ENCODE results near the gene MCM7.
A peak's percentile ranks its signal among the peaks of the same experiment; 100 is the strongest.

The MCM7 gene

DNA sequence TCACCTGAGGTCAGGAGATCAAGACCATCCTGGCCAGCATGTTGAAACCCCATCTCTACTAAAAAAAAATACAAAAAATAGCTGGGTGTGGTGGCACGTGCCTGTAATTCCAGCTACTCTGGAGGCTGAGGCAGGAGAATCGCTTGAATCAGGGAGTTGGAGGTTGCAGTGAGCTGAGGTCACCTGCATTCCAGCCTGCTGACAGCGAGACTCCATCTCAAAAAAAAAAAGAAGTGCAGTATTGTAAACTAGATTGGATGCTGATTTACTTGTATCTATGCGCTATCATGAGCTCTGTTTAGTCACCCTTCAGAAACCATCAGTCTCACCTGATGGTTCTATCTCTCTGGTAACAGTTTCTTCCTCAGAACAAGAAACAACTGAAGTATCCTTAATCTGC lies 37.8 kb downstream of the MCM7 start:
- no peaks in the 10 kb centered on the region for H3K4me1 ChIP-seq (ENCODE audit: control insufficient read depth in 2 of 2, insufficient read depth in 1 of 2, low read depth in 1 of 2, low read length in 2 of 2)
- no peak overlapping the region for H4K91ac ChIP-seq (ENCODE audit: low read depth, low read length, poor library complexity)
- peaks cover 0 to 7% of the 10 kb centered on the region in 2 donors for H3K9me3 ChIP-seq (replicated peaks in 1 of 2; ENCODE audit: control insufficient read depth in 2 of 2, insufficient read depth in 1 of 2, low read depth in 1 of 2, low read length in 2 of 2)
- no peak overlapping the region for H2AK5ac ChIP-seq (ENCODE audit: low read depth, low read length)
- no peak overlapping the region for H3K4ac ChIP-seq (ENCODE audit: low read length)
- no peak overlapping the region for H3K4me2 ChIP-seq (ENCODE audit: insufficient read depth, low read length, poor library complexity, severe bottlenecking)
- no peak overlapping the region for H2BK15ac ChIP-seq (ENCODE audit: low read length)
- no peak overlapping the region for H3K27ac ChIP-seq (replicated peaks; ENCODE audit: low read length)
- no peaks in the 10 kb centered on the region for H3K79me1 ChIP-seq (ENCODE audit: low read depth, low read length)
- no peak overlapping the region for H3K9ac ChIP-seq (ENCODE audit: low read depth, low read length, poor library complexity)
- no peak overlapping the region for H3K14ac ChIP-seq (ENCODE audit: low read length)
- no peak overlapping the region for H3K4me3 ChIP-seq (ENCODE audit: low read length in 2 of 2)
- H2BK12ac ChIP-seq (ENCODE audit: low read length) = no peak overlapping the region
- H4K8ac ChIP-seq (ENCODE audit: low read depth, low read length) = no peak overlapping the region
- no CpG with 5 or more reads among the region's 4 CpGs for WGBS, 2 donors (ENCODE audit: extremely low coverage in 2 of 2, insufficient read length in 2 of 2, insufficient replicate concordance in 1 of 2)
- H2BK5ac ChIP-seq (ENCODE audit: low read length) = no peak overlapping the region
- H3K27me3 ChIP-seq (ENCODE audit: control insufficient read depth in 3 of 3, insufficient read depth in 3 of 3, low read depth in 1 of 3, low read length in 3 of 3) = no peaks in the 10 kb centered on the region
- no peak overlapping the region for H3K18ac ChIP-seq (ENCODE audit: low read length)
- no peak for DNase-seq (ENCODE audit: low spot score)
- no peak overlapping the region for H2AFZ ChIP-seq (ENCODE audit: low read length)
- H3K23ac ChIP-seq (ENCODE audit: low read depth, low read length, poor library complexity) = no peak overlapping the region
- no peak overlapping the region for H2BK120ac ChIP-seq (ENCODE audit: low read depth, low read length)
- peaks cover 34 to 81% of the 10 kb centered on the region in 2 donors for H3K36me3 ChIP-seq (replicated peaks in 1 of 2; ENCODE audit: control insufficient read depth in 2 of 2, insufficient read depth in 2 of 2, low read length in 2 of 2)

DNA sequence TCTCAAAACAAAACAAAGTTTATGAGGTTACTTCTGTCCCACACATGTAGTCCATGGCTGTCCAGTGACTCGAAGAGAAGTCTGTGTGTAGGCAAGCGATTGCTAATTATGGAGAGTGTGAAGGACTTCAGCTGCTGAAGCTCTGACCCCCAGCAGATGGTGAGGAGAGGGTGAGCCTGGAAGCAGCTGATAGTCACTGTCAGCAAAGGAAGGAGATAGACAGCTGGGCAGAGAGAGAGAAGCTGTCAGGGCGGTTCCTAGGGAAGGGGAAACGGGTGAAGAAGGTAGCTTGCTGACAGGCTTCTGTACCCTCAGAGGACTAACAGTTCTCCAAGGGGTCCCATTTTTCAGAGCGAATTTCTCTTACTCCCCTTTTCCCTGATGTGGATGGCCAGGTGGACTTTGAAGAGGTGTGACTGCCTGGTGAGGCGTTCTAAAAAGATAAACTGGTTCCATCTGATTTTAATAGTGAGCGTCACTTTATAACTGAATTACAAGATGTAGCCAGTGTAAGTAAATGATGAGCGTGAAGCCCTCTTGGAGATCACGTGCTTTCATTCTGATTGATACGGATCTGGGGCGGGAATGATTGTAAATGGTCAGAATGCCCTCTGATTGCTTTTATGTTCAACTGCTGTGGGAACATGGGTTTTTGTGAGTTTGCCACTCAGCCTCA lies 39.5 kb downstream of the MCM7 start:
- Histone ChIP-seq H3K9me3 (replicated peaks in 1 of 2; ENCODE audit: control insufficient read depth in 2 of 2, insufficient read depth in 1 of 2, low read depth in 1 of 2, low read length in 2 of 2) (peaks cover 0 to 3% of the 10 kb centered on the region in 2 donors), H3K14ac (ENCODE audit: low read length) (no peak overlapping the region), H3K4me2 (ENCODE audit: insufficient read depth, low read length, poor library complexity, severe bottlenecking) (no peak overlapping the region), H3K4me3 (ENCODE audit: low read length in 2 of 2) (no peak overlapping the region), H3K9ac (ENCODE audit: low read depth, low read length, poor library complexity) (no peak overlapping the region), H3K27ac (replicated peaks; ENCODE audit: low read length) (no peak overlapping the region), H2BK12ac (ENCODE audit: low read length) (no peak overlapping the region), H2BK15ac (ENCODE audit: low read length) (no peak overlapping the region), H3K27me3 (ENCODE audit: control insufficient read depth in 3 of 3, insufficient read depth in 3 of 3, low read depth in 1 of 3, low read length in 3 of 3) (no peaks in the 10 kb centered on the region), H2BK120ac (ENCODE audit: low read depth, low read length) (no peak overlapping the region), H2AK5ac (ENCODE audit: low read depth, low read length) (no peak overlapping the region), H3K36me3 (replicated peaks in 1 of 2; ENCODE audit: control insufficient read depth in 2 of 2, insufficient read depth in 2 of 2, low read length in 2 of 2) (peaks cover 43 to 89% of the 10 kb centered on the region in 2 donors), H3K23ac (ENCODE audit: low read depth, low read length, poor library complexity) (peak overlapping the region; percentile 9), H3K4me1 (ENCODE audit: control insufficient read depth in 2 of 2, insufficient read depth in 1 of 2, low read depth in 1 of 2, low read length in 2 of 2) (no peaks in the 10 kb centered on the region), H2BK5ac (ENCODE audit: low read length) (no peak overlapping the region), H2AFZ (ENCODE audit: low read length) (no peak overlapping the region), H4K91ac (ENCODE audit: low read depth, low read length, poor library complexity) (no peak overlapping the region), H4K8ac (ENCODE audit: low read depth, low read length) (no peak overlapping the region), H3K18ac (ENCODE audit: low read length) (no peak overlapping the region), H3K79me1 (ENCODE audit: low read depth, low read length) (no peaks in the 10 kb centered on the region), H3K4ac (ENCODE audit: low read length) (no peak overlapping the region)
- no peak for DNase-seq (ENCODE audit: low spot score)
- no CpG with 5 or more reads among the region's 11 CpGs for WGBS, 2 donors (ENCODE audit: extremely low coverage in 2 of 2, insufficient read length in 2 of 2, insufficient replicate concordance in 1 of 2)

DNA sequence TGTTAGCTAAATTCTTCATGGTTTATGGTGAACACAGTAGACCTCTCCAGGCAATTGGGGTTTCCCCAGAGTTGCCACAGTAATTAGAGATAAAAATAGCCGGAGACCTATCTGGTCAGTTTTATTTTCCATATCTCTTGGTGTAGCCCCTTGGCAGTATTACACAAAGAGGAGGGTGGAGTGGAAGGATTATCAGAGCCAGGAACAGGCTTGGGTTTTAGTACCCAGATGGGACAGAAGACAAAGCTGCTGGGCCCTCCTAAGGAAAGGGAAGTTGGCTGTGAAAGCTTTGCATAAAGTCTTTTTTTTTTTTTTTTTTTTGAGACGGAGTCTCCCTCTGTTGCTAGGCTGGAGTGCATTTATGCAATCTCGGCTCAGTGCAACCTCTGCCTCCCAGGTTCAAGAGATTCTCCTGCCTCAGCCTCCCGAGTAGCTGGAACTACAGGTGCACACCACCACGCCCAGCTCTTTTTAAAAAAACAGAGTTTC lies 41.9 kb downstream of the MCM7 start:
- no peak overlapping the region for H4K91ac ChIP-seq (ENCODE audit: low read depth, low read length, poor library complexity)
- no CpG with 5 or more reads among the region's 5 CpGs for WGBS, 2 donors (ENCODE audit: extremely low coverage in 2 of 2, insufficient read length in 2 of 2, insufficient replicate concordance in 1 of 2)
- H3K27me3 ChIP-seq (ENCODE audit: control insufficient read depth in 3 of 3, insufficient read depth in 3 of 3, low read depth in 1 of 3, low read length in 3 of 3) = no peaks in the 10 kb centered on the region
- no peak overlapping the region for H4K8ac ChIP-seq (ENCODE audit: low read depth, low read length)
- no peak overlapping the region for H3K9ac ChIP-seq (ENCODE audit: low read depth, low read length, poor library complexity)
- H2BK12ac ChIP-seq (ENCODE audit: low read length) = no peak overlapping the region
- no peak overlapping the region for H2BK15ac ChIP-seq (ENCODE audit: low read length)
- H3K9me3 ChIP-seq (replicated peaks in 1 of 2; ENCODE audit: control insufficient read depth in 2 of 2, insufficient read depth in 1 of 2, low read depth in 1 of 2, low read length in 2 of 2) = peaks cover 0 to 2% of the 10 kb centered on the region in 2 donors
- no peak overlapping the region for H3K23ac ChIP-seq (ENCODE audit: low read depth, low read length, poor library complexity)
- no peak overlapping the region for H2BK5ac ChIP-seq (ENCODE audit: low read length)
- H3K36me3 ChIP-seq (replicated peaks in 1 of 2; ENCODE audit: control insufficient read depth in 2 of 2, insufficient read depth in 2 of 2, low read length in 2 of 2) = peaks cover 33 to 80% of the 10 kb centered on the region in 2 donors
- no peak overlapping the region for H3K4me2 ChIP-seq (ENCODE audit: insufficient read depth, low read length, poor library complexity, severe bottlenecking)
- no peak overlapping the region for H2AK5ac ChIP-seq (ENCODE audit: low read depth, low read length)
- H3K4ac ChIP-seq (ENCODE audit: low read length) = no peak overlapping the region
- no peak for DNase-seq (ENCODE audit: low spot score)
- H3K18ac ChIP-seq (ENCODE audit: low read length) = no peak overlapping the region
- no peak overlapping the region for H3K14ac ChIP-seq (ENCODE audit: low read length)
- no peak overlapping the region for H3K4me3 ChIP-seq (ENCODE audit: low read length in 2 of 2)
- no peak overlapping the region for H2BK120ac ChIP-seq (ENCODE audit: low read depth, low read length)
- no peaks in the 10 kb centered on the region for H3K4me1 ChIP-seq (ENCODE audit: control insufficient read depth in 2 of 2, insufficient read depth in 1 of 2, low read depth in 1 of 2, low read length in 2 of 2)
- no peak overlapping the region for H3K27ac ChIP-seq (replicated peaks; ENCODE audit: low read length)
- H2AFZ ChIP-seq (ENCODE audit: low read length) = no peak overlapping the region
- H3K79me1 ChIP-seq (ENCODE audit: low read depth, low read length) = no peaks in the 10 kb centered on the region

DNA sequence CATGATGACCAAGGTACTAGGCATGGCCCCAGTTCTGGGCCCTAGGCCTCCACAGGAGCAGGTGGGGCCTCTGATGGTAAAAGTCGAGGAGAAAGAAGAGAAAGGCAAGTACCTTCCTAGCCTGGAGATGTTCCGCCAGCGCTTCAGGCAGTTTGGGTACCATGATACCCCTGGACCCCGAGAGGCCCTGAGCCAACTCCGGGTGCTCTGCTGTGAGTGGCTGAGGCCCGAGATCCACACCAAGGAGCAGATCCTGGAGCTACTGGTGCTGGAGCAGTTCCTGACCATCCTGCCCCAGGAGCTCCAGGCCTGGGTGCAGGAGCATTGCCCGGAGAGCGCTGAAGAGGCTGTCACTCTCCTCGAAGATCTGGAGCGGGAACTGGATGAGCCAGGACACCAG lies 44.2 kb downstream of the MCM7 start:
- Histone ChIP-seq H2AK5ac (ENCODE audit: low read depth, low read length) (no peak overlapping the region), H3K79me1 (ENCODE audit: low read depth, low read length) (peaks cover 5% of the 10 kb centered on the region), H3K27me3 (ENCODE audit: control insufficient read depth in 3 of 3, insufficient read depth in 3 of 3, low read depth in 1 of 3, low read length in 3 of 3) (no peaks in the 10 kb centered on the region), H3K23ac (ENCODE audit: low read depth, low read length, poor library complexity) (no peak overlapping the region), H3K4me1 (ENCODE audit: control insufficient read depth in 2 of 2, insufficient read depth in 1 of 2, low read depth in 1 of 2, low read length in 2 of 2) (no peaks in the 10 kb centered on the region), H3K18ac (ENCODE audit: low read length) (no peak overlapping the region), H3K4me3 (ENCODE audit: low read length in 2 of 2) (peak overlapping the region in 1 of 2 donors; percentile 58), H3K4me2 (ENCODE audit: insufficient read depth, low read length, poor library complexity, severe bottlenecking) (no peak overlapping the region), H2BK5ac (ENCODE audit: low read length) (no peak overlapping the region), H2BK120ac (ENCODE audit: low read depth, low read length) (no peak overlapping the region), H4K91ac (ENCODE audit: low read depth, low read length, poor library complexity) (no peak overlapping the region), H2BK15ac (ENCODE audit: low read length) (no peak overlapping the region), H2BK12ac (ENCODE audit: low read length) (no peak overlapping the region), H3K9ac (ENCODE audit: low read depth, low read length, poor library complexity) (no peak overlapping the region), H4K8ac (ENCODE audit: low read depth, low read length) (no peak overlapping the region), H3K9me3 (replicated peaks in 1 of 2; ENCODE audit: control insufficient read depth in 2 of 2, insufficient read depth in 1 of 2, low read depth in 1 of 2, low read length in 2 of 2) (no peaks in the 10 kb centered on the region), H2AFZ (ENCODE audit: low read length) (no peak overlapping the region), H3K14ac (ENCODE audit: low read length) (no peak overlapping the region), H3K36me3 (replicated peaks in 1 of 2; ENCODE audit: control insufficient read depth in 2 of 2, insufficient read depth in 2 of 2, low read length in 2 of 2) (peaks cover 26 to 78% of the 10 kb centered on the region in 2 donors), H3K4ac (ENCODE audit: low read length) (no peak overlapping the region), H3K27ac (replicated peaks; ENCODE audit: low read length) (no peak overlapping the region)
- DNase-seq (ENCODE audit: low spot score) = no peak
- WGBS, 2 donors (ENCODE audit: extremely low coverage in 2 of 2, insufficient read length in 2 of 2, insufficient replicate concordance in 1 of 2) = no CpG with 5 or more reads among the region's 10 CpGs

Data from neuronal stem cell (in vitro differentiated cells).